ENCODE data around the gene GNAZ. TPM values are rescaled to one million over a fixed set of nuclear protein-coding genes. Genes with fewer than 3 reads are reported as not detected.

GNAZ gene
- total RNA-seq, 4 donors from 2014 or later, result 4.1 to 16.2 (median 6.5) TPM

GRCh38 chr22:23105304-23105703 is 35.0 kb downstream of the GNAZ start:
- TF ChIP-seq CTCF (IDR thresholded peaks at IDR 0.05; ENCODE audit: low read depth), result no peak

- TF ChIP-seq CTCF (IDR thresholded peaks at IDR 0.05; ENCODE audit: low read depth), result no peak
These were observed 35.6 kb downstream of the GNAZ start for GRCh38 chr22:23105919-23106318.

- no peak for TF ChIP-seq CTCF (IDR thresholded peaks at IDR 0.05; ENCODE audit: low read depth)
These were observed 36.0 kb downstream of the GNAZ start for GRCh38 chr22:23106344-23106743.

GRCh38 chr22:23106906-23107367 is 36.6 kb downstream of the GNAZ start:
- TF ChIP-seq CTCF (IDR thresholded peaks at IDR 0.05; ENCODE audit: low read depth), result no peak

GRCh38 chr22:23107487-23108248 is 37.3 kb downstream of the GNAZ start:
- no peak for TF ChIP-seq CTCF (IDR thresholded peaks at IDR 0.05; ENCODE audit: low read depth)

- no peak for TF ChIP-seq CTCF (IDR thresholded peaks at IDR 0.05; ENCODE audit: low read depth)
These were observed 38.1 kb downstream of the GNAZ start for GRCh38 chr22:23108249-23109078.

GRCh38 chr22:23109079-23109347 is 38.7 kb downstream of the GNAZ start:
- TF ChIP-seq CTCF (IDR thresholded peaks at IDR 0.05; ENCODE audit: low read depth), result no peak
